ENCODE results near the gene CDA. TPM values are rescaled to one million over a fixed set of nuclear protein-coding genes. Genes with fewer than 3 reads are reported as not detected.

CDA gene
- total RNA-seq, 1 experiment from 2014 or later, result 0.62 TPM

- intact Hi-C loops (cut with micrococcal nuclease; ENCODE audit: unreplicated experiment), result no loop called here
Observed at GRCh38 chr1:20666146-20666545, 77.2 kb downstream of the CDA start.

GRCh38 chr1:20666804-20667203 lies 77.9 kb downstream of the CDA start:
- Histone ChIP-seq H3K27me3 (ENCODE audit: control insufficient read depth, insufficient read depth, low read length) (no peaks in the 10 kb centered on the region), H3K4me1 (ENCODE audit: control insufficient read depth, insufficient read depth, low read length) (no peaks in the 10 kb centered on the region), H3K36me3 (ENCODE audit: control insufficient read depth, insufficient read depth, low read length) (no peaks in the 10 kb centered on the region), H3K9me3 (ENCODE audit: control insufficient read depth, insufficient read depth, low read depth, low read length) (no peaks in the 10 kb centered on the region), H3K27ac (ENCODE audit: low read length) (no peak overlapping the region), H3K4me3 (ENCODE audit: low read depth in 2 of 2, low read length in 2 of 2) (no peak overlapping the region)
- TF ChIP-seq SIN3A (IDR thresholded peaks at IDR 0.05; ENCODE audit: borderline replicate concordance, insufficient read depth, low read depth, low read length) (no peak), POLR2AphosphoS5 (IDR thresholded peaks at IDR 0.05; ENCODE audit: low read depth, low read length) (no peak), TCF7L2 (IDR thresholded peaks at IDR 0.05; ENCODE audit: low read depth, low read length) (no peak)
- TF ChIP-seq, protein P1, sequence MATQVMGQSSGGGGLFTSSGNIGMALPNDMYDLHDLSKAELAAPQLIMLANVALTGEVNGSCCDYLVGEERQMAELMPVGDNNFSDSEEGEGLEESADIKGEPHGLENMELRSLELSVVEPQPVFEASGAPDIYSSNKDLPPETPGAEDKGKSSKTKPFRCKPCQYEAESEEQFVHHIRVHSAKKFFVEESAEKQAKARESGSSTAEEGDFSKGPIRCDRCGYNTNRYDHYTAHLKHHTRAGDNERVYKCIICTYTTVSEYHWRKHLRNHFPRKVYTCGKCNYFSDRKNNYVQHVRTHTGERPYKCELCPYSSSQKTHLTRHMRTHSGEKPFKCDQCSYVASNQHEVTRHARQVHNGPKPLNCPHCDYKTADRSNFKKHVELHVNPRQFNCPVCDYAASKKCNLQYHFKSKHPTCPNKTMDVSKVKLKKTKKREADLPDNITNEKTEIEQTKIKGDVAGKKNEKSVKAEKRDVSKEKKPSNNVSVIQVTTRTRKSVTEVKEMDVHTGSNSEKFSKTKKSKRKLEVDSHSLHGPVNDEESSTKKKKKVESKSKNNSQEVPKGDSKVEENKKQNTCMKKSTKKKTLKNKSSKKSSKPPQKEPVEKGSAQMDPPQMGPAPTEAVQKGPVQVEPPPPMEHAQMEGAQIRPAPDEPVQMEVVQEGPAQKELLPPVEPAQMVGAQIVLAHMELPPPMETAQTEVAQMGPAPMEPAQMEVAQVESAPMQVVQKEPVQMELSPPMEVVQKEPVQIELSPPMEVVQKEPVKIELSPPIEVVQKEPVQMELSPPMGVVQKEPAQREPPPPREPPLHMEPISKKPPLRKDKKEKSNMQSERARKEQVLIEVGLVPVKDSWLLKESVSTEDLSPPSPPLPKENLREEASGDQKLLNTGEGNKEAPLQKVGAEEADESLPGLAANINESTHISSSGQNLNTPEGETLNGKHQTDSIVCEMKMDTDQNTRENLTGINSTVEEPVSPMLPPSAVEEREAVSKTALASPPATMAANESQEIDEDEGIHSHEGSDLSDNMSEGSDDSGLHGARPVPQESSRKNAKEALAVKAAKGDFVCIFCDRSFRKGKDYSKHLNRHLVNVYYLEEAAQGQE (IDR thresholded peaks at IDR 0.05; ENCODE audit: insufficient read depth in 1 of 2, low read depth in 2 of 2, low read length in 1 of 2), result no peak
- TF ChIP-seq, protein P2, sequence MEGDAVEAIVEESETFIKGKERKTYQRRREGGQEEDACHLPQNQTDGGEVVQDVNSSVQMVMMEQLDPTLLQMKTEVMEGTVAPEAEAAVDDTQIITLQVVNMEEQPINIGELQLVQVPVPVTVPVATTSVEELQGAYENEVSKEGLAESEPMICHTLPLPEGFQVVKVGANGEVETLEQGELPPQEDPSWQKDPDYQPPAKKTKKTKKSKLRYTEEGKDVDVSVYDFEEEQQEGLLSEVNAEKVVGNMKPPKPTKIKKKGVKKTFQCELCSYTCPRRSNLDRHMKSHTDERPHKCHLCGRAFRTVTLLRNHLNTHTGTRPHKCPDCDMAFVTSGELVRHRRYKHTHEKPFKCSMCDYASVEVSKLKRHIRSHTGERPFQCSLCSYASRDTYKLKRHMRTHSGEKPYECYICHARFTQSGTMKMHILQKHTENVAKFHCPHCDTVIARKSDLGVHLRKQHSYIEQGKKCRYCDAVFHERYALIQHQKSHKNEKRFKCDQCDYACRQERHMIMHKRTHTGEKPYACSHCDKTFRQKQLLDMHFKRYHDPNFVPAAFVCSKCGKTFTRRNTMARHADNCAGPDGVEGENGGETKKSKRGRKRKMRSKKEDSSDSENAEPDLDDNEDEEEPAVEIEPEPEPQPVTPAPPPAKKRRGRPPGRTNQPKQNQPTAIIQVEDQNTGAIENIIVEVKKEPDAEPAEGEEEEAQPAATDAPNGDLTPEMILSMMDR (IDR thresholded peaks at IDR 0.05), result no peak
- ATAC-seq (no peak), DNase-seq (ENCODE audit: low read depth, low spot score) (no peak)
- ChIA-PET POLR2A (no interaction called here), CTCF (interaction anchor here (0.8 kb wide), 1 partner anchor 528 kb away, joined by 4 read pairs; no protein-coding TSS in a partner anchor)
- BruUV-seq (replicated peaks), result no TSS peak
- intact Hi-C loops (cut with micrococcal nuclease; ENCODE audit: unreplicated experiment), result no loop called here
- in situ Hi-C loops (cut with HindIII; ENCODE audit: low pct_unique_long_range_greater_than_20kb, low sequenced_read_pairs), result no loop called here

More at GRCh38 chr1:20666146-20666545, 77.2 kb downstream of the CDA start:
- no peaks in the 10 kb centered on the region for H3K27me3 ChIP-seq (ENCODE audit: control insufficient read depth, insufficient read depth, low read length)
- no peak for TF ChIP-seq POLR2AphosphoS5 (IDR thresholded peaks at IDR 0.05; ENCODE audit: low read depth, low read length)
- TF ChIP-seq, protein P1 (IDR thresholded peaks at IDR 0.05; ENCODE audit: insufficient read depth in 1 of 2, low read depth in 2 of 2, low read length in 1 of 2), result no peak
- TF ChIP-seq, protein P2 (IDR thresholded peaks at IDR 0.05), result no peak
- no peak for TF ChIP-seq TCF7L2 (IDR thresholded peaks at IDR 0.05; ENCODE audit: low read depth, low read length)
- TF ChIP-seq SIN3A (IDR thresholded peaks at IDR 0.05; ENCODE audit: borderline replicate concordance, insufficient read depth, low read depth, low read length), result no peak
- H3K9me3 ChIP-seq (ENCODE audit: control insufficient read depth, insufficient read depth, low read depth, low read length), result no peaks in the 10 kb centered on the region
- no peaks in the 10 kb centered on the region for H3K4me1 ChIP-seq (ENCODE audit: control insufficient read depth, insufficient read depth, low read length)
- H3K27ac ChIP-seq (ENCODE audit: low read length), result no peak overlapping the region
- no peak overlapping the region for H3K4me3 ChIP-seq (ENCODE audit: low read depth in 2 of 2, low read length in 2 of 2)
- no TSS peak for BruUV-seq (replicated peaks)
- in situ Hi-C loops (cut with HindIII; ENCODE audit: low pct_unique_long_range_greater_than_20kb, low sequenced_read_pairs), result no loop called here
- CTCF ChIA-PET, result interaction anchor here (0.8 kb wide), 1 partner anchor 529 kb away, joined by 4 read pairs; no protein-coding TSS in a partner anchor
- H3K36me3 ChIP-seq (ENCODE audit: control insufficient read depth, insufficient read depth, low read length), result no peaks in the 10 kb centered on the region
- ATAC-seq, result no peak
- POLR2A ChIA-PET, result no interaction called here
- no peak for DNase-seq (ENCODE audit: low read depth, low spot score)

Measured in Panc1 (cell line).